ENCODE data around the gene IL1A. TPM values are rescaled to one million over a fixed set of nuclear protein-coding genes. Genes with fewer than 3 reads are reported as not detected.

IL1A gene
- total and polyA plus RNA-seq, 9 of the 15 experiments (the other 6 are each of a cell fraction or from before 2014, with no cell fraction given) = 0.03 to 0.27 (median 0.14) TPM; not detected in 2

DNA sequence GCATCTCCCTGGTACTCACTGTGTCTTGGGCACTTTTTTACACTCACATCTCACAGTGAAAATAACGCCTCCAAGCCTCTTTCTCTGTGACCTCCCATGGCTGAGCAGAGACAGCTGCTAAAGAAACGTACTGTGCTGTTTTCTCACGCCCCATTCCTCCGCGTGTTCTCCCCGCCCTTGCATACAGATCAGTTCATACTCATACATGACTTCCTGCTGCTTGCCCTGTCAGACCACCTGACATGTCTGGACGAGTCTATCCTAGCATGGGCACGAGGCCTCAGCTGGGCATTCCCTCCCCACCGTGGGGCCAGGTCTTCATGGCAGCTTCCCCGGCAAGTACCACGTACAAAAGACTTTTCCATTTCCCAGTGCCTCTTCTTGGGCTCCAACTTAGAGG lies 21.2 kb upstream of the IL1A start:
- BruUV-seq (replicated peaks) = no TSS peak

More for the DNA sequence above, 21.2 kb upstream of the IL1A start:
- Histone ChIP-seq H3K9ac (ENCODE audit: insufficient read depth in 1 of 2, low read depth in 2 of 2, low read length in 2 of 2) (peak overlapping the region in 1 of 2 experiments; percentile 20; a peak in 1 of 4 replicates), H2AFZ (ENCODE audit: low read depth, low read length) (peak overlapping the region; percentile 7; the same call in 1 of the 2 replicates), H4K20me1 (replicated peaks; ENCODE audit: control insufficient read depth, insufficient read depth, low read length) (no peaks in the 10 kb centered on the region), H3K79me2 (ENCODE audit: control insufficient read depth, insufficient read depth, low read length) (no peaks in the 10 kb centered on the region), H3K4me3 (no peak overlapping the region), H3K9me3 (replicated peaks; ENCODE audit: control insufficient read depth, insufficient read depth, low read depth, low read length) (no peaks in the 10 kb centered on the region), H3K4me2 (ENCODE audit: insufficient read depth, low read length) (no peak overlapping the region), H3K36me3 (ENCODE audit: control insufficient read depth, insufficient read depth, low read length) (no peaks in the 10 kb centered on the region), H3K27me3 (ENCODE audit: control insufficient read depth in 2 of 2, insufficient read depth in 2 of 2, low read length in 2 of 2) (no peaks in the 10 kb centered on the region), H3K9me1 (ENCODE audit: control insufficient read depth, insufficient read depth, low read length) (no peaks in the 10 kb centered on the region), H3K27ac (ENCODE audit: extremely low read depth, low read depth, low read length) (no peak overlapping the region), H3K4me1 (replicated peaks in 1 of 2; ENCODE audit: control insufficient read depth in 2 of 2, insufficient read depth in 2 of 2, low read length in 2 of 2) (peaks cover 0 to 7% of the 10 kb centered on the region in 2 experiments; a peak in 2 of 5 replicates)
- in situ Hi-C loops (cut with MboI) (no loop called here), intact Hi-C loops (cut with micrococcal nuclease) (no loop called here)
- DNase-seq (ENCODE audit: extremely low read depth in 1 of 4, low spot score in 3 of 4) = no peak
- WGBS (ENCODE audit: insufficient coverage, low coverage, missing lambda C conversion rate) = 68% methylated on average over 11 of the region's 11 CpGs
- FAIRE-seq = no peak
- ChIA-PET CTCF (ENCODE audit: low intra/inter-chr PET ratio) (no interaction called here), POLR2A (interaction anchor here (0.5 to 2.3 kb wide), 3 partner anchors 12 to 150 kb away, joined by 3 to 7 read pairs (median 4); no protein-coding TSS in a partner anchor)
- peak; percentile 23; the same call in 2 of the 3 replicates for ATAC-seq
- TF ChIP-seq RCOR1 (IDR thresholded peaks at IDR 0.05; ENCODE audit: borderline replicate concordance in 1 of 2, low read depth in 2 of 2, low read length in 2 of 2) (no peak), YY1 (IDR thresholded peaks at IDR 0.05; ENCODE audit: borderline replicate concordance in 1 of 3, control insufficient read depth in 1 of 3, extremely low read depth in 1 of 3, insufficient read depth in 3 of 3, insufficient read length in 1 of 3, insufficient replicate concordance in 2 of 3, low read depth in 1 of 3, low read length in 2 of 3) (no peak), TAF1 (IDR thresholded peaks at IDR 0.05; ENCODE audit: control insufficient read depth, extremely low read depth, insufficient read depth, low read length, severe bottlenecking) (no peak)
- TF ChIP-seq, protein P1, sequence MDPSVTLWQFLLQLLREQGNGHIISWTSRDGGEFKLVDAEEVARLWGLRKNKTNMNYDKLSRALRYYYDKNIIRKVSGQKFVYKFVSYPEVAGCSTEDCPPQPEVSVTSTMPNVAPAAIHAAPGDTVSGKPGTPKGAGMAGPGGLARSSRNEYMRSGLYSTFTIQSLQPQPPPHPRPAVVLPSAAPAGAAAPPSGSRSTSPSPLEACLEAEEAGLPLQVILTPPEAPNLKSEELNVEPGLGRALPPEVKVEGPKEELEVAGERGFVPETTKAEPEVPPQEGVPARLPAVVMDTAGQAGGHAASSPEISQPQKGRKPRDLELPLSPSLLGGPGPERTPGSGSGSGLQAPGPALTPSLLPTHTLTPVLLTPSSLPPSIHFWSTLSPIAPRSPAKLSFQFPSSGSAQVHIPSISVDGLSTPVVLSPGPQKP (CRISPR knock-in tag; IDR thresholded peaks at IDR 0.05) = no peak
- TF ChIP-seq, protein P2, sequence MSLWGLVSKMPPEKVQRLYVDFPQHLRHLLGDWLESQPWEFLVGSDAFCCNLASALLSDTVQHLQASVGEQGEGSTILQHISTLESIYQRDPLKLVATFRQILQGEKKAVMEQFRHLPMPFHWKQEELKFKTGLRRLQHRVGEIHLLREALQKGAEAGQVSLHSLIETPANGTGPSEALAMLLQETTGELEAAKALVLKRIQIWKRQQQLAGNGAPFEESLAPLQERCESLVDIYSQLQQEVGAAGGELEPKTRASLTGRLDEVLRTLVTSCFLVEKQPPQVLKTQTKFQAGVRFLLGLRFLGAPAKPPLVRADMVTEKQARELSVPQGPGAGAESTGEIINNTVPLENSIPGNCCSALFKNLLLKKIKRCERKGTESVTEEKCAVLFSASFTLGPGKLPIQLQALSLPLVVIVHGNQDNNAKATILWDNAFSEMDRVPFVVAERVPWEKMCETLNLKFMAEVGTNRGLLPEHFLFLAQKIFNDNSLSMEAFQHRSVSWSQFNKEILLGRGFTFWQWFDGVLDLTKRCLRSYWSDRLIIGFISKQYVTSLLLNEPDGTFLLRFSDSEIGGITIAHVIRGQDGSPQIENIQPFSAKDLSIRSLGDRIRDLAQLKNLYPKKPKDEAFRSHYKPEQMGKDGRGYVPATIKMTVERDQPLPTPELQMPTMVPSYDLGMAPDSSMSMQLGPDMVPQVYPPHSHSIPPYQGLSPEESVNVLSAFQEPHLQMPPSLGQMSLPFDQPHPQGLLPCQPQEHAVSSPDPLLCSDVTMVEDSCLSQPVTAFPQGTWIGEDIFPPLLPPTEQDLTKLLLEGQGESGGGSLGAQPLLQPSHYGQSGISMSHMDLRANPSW (CRISPR knock-in tag; IDR thresholded peaks at IDR 0.05) = no peak

Data from K562 (cell line).